Measurements from ENCODE around the gene TUBGCP6. TPM values are rescaled to one million over a fixed set of nuclear protein-coding genes. Genes with fewer than 3 reads are reported as not detected.

The TUBGCP6 gene
- polyA plus RNA-seq, 1 donor, result 33.5 TPM

DNA sequence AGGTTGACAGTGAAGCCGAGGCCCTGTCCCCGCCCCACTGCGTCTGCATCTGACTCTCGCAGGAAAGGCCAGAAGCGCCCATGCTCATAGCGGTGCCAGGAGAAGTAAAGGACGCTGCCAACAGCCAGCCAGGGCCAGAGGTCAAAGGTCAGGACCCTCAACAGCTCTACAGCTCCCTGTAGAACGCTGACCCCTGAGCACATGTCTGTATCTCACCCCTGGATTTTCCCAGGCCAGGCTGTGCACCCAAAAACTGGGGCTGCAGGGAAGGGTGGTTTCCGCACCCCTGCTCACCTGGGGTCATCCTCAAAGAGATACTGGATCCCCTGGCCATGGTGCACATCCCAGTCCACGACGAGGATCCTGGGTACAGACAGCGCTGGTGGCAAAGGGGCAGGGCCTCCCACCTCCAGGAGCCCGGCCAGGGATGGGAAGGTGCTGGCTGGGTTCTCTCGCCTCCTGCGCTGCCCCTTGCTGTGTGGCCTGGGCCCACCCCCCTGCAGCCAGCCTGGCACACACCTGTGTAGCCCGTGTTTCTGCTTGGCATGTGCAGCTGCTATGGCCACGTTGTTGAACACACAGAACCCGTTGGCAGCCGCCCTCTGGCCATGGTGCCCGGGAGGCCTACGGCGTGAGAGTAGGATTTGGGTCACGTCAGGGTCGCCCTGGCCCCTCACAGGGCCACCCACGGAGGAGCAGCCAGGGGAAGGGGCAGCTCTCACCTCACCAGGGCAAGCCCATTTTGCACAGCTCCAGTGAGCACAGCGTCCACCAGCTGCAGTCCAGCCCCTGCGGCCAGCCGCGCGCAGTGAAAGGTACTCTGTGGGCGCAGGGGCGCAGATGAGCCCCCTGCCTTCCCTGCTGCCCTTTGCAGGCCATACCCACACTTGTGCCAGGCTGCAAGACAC lies 4.8 kb upstream of the TUBGCP6 start:
- no peak for DNase-seq

DNA sequence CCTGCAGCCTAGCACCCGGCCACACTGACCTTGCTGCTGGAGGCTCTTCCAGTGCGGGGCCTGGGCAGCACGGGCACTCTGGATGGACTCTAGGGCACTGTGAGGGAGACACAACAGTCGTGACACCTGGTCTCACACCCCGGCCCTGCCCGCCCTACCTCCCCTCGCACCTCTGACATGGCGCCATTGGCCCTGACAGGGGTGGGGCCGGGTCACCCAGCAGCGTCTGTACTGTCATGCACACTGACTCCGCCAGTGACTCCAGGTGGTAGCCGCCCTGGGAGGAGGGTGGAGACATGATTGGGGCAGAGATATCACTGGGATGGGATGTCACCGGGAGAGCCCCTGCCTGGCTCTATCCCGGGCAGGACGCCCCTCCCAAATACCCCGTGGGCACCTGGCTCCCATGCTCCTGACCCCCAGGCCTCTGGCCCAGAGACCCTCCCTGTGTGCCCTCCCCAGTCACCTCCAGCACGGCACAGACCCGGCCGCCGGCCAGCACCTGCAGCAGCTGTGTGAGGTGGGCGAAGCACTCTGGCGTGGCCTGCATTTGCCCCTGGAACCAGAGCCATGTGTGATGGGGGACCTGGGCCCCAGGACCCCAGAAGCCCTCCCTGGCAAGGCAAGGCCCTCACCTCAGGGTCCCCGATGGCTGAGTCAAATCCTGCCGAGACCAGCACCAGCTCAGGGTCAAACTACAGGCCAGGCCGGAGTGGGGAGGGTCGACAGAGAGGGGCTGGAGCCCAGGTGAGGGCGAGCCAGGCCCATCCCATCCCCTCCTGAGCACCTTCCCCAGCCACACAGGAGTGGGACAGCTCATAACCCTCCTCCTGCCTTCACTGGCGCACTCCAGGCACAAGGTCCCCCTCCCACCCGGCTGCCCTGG lies 3.6 kb upstream of the TUBGCP6 start:
- DNase-seq, result no peak

- DNase-seq, result no peak
These were observed 2.9 kb upstream of the TUBGCP6 start for GRCh38 chr22:50247748-50248147.

- no peak for DNase-seq
These were observed 1.7 kb upstream of the TUBGCP6 start for GRCh38 chr22:50246242-50247175.

- no peak for DNase-seq
These were observed 620 bp upstream of the TUBGCP6 start for GRCh38 chr22:50245214-50246072.

GRCh38 chr22:50243685-50244419 lies 971 bp downstream of the TUBGCP6 start:
- DNase-seq, result no peak

- no peak for DNase-seq
These were observed 2.3 kb downstream of the TUBGCP6 start for GRCh38 chr22:50242406-50242949.

DNA sequence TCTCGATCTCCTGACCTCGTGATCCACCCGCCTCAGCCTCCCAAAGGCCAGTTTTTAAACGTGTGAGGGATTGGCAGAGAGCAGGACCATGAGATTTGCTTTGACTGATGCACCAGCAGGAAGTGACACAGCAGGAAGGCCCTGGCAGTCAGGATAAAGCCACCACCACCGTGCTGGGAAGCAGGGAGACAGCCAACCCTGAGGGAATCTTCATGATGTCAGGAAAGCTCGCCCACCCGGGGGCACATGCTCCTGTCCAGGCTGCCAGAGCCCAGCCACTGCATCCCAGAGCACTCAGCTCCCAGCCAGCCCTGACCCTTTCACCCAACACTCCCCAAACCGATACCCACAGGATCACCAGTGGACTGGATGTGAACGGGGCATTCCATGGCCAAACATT lies 6.1 kb downstream of the TUBGCP6 start:
- no peak for DNase-seq

DNA sequence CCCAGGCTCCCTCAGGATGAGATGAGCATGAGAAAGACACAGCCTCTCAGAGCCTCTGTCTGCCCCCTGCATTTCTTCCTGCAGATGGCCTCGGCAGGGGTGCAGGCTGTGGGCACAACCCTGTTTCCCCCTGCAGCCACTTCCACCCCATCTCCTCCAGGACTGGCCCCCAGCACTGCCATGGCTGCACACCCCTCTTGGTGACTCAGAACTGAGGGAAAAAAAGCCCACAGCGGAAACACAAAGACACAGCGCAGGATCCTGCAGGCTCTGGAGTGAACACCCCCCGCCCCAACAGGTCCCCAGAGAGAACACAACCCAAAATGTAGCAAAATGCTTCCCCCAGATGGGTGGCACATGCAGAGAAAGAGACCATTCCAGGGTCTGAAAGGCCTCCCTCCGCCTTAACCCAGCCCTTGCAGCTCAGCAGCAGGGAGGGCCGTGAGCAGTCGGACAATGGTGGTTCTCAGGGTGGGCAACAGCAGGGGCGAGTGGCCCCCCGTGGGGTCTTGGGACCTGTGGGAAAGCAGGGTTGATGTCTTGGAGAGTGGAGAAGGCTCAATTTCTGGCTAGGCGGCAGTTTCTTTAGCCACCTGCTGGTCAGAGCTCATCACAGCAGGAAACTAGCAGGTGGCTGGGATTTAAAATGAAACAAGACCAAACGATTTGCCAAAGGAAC lies 8.0 kb downstream of the TUBGCP6 start:
- DNase-seq, result no peak

DNA sequence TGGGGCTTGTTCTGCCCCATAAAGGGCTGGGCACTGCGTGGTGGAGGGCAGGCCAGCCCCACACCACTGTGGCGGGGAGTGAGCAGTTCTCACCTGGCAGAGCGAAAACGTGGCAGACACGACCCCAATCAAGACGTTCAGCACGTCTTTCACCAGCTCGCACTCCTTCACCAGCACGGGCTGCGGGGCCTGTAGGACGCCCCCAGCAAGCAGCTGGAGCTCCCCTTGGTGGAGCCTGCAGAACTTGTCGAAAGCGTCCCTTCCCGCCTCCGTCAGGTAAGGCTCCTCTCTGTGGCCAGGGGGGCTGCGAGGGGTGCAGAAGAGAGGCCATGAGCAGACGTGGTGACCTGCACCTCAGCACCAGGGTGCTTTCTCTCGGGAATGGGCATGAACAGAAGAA lies 11.6 kb downstream of the TUBGCP6 start:
- no peak for DNase-seq

GRCh38 chr22:50232481-50233151 lies 12.2 kb downstream of the TUBGCP6 start:
- no peak for DNase-seq

GRCh38 chr22:50229370-50229769 lies 15.5 kb downstream of the TUBGCP6 start:
- no peak for DNase-seq

GRCh38 chr22:50228366-50228765 lies 16.5 kb downstream of the TUBGCP6 start:
- no peak for DNase-seq

- DNase-seq, result no peak
These were observed 17.1 kb downstream of the TUBGCP6 start for GRCh38 chr22:50227579-50228215.

DNA sequence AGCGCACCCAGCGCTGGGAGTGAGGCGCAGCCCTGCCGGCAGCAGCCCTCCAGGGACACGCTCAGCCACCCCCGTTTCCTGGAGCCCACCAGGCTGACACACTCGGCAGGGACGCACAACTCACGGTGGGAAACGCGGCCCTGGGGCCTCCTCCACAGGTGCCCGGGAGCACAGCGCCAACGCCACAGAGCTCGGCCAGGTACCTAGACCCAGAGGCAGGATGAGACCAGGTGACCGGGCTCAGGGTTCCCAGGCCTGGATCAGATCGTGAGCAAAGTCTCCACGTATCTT lies 18.0 kb downstream of the TUBGCP6 start:
- DNase-seq, result no peak

GRCh38 chr22:50226063-50226874 lies 18.6 kb downstream of the TUBGCP6 start:
- no peak for DNase-seq

GRCh38 chr22:50225200-50225969 lies 19.4 kb downstream of the TUBGCP6 start:
- DNase-seq, result no peak
